HEK293 (cell line): ENCODE data around the gene TRPM5.

Experiments used
- HOXA7 ChIP-seq: sonication (generic); formaldehyde crosslinking; IDR thresholded peaks from 2 replicates; pipeline ENCODE4 v1.8.1; 2022; ENCODE audit warnings: missing genetic modification reagents, borderline replicate concordance
- MYNN ChIP-seq: fragments of 450-650 bp; formaldehyde crosslinking; IDR thresholded peaks from 2 replicates; pipeline ENCODE4 v1.5.1; 2016; ENCODE audit warnings: missing biosample characterization, missing genetic modification characterization, borderline replicate concordance
- SETDB1 ChIP-seq: IDR thresholded peaks from one replicate; pipeline ENCODE4 v1.6.1; 2017; ENCODE audit warnings: mild to moderate bottlenecking, low read length, moderate library complexity, mixed read lengths; ENCODE audit not compliant: insufficient read length
- ZBTB17 ChIP-seq: fragments of 450-650 bp; formaldehyde crosslinking; IDR thresholded peaks from 2 replicates; pipeline ENCODE4 v1.5.1; 2016; ENCODE audit warnings: missing biosample characterization, missing genetic modification characterization
- ZBTB7A ChIP-seq: fragments of 450-650 bp; formaldehyde crosslinking; IDR thresholded peaks from 2 replicates; pipeline ENCODE4 v1.5.1; 2016; ENCODE audit warnings: low read depth, missing biosample characterization, missing genetic modification characterization
- ZFHX2 ChIP-seq: fragments of 450-650 bp; formaldehyde crosslinking; conservative IDR thresholded peaks from 2 replicates; pipeline ENCODE4 v1.5.1; 2016; ENCODE audit warnings: missing biosample characterization, missing genetic modification characterization
- ZNF274 ChIP-seq, 2 experiments: fragments of 200-500 bp in 1 of 2; fragments of 450-650 bp in 1 of 2; sonication (Bioruptor generic) in 1 of 2; formaldehyde crosslinking in 1 of 2; IDR thresholded peaks; 2 replicates each; pipeline versions ENCODE4 v1.5.1 to v1.6.1; 2014 to 2016; ENCODE audit warnings: borderline replicate concordance in 1 of 2, inconsistent platforms in 1 of 2, low read length in 1 of 2, missing biosample characterization in 1 of 2, missing genetic modification characterization in 1 of 2
- ZNF629 ChIP-seq: fragments of 450-650 bp; formaldehyde crosslinking; IDR thresholded peaks from 2 replicates; pipeline ENCODE4 v1.5.1; 2017; ENCODE audit warnings: missing biosample characterization, missing genetic modification characterization
- ZNF785 ChIP-seq: fragments of 450-650 bp; formaldehyde crosslinking; IDR thresholded peaks from 2 replicates; pipeline ENCODE4 v1.5.1; 2016; ENCODE audit warnings: missing biosample characterization, missing genetic modification characterization
- TF ChIP-seq, protein P1 (sequence below): fragments of 450-650 bp; formaldehyde crosslinking; IDR thresholded peaks from 2 replicates; pipeline ENCODE4 v1.5.1; 2016; ENCODE audit warnings: missing biosample characterization, missing genetic modification characterization
- TF ChIP-seq, protein P2 (sequence below): IDR thresholded peaks from 2 replicates; pipeline ENCODE4 v1.6.1; 2011; ENCODE audit warnings: mild to moderate bottlenecking, low read depth, low read length, borderline replicate concordance
- TF ChIP-seq, protein P3 (sequence below): fragments of 450-650 bp; formaldehyde crosslinking; IDR thresholded peaks from 2 replicates; pipeline ENCODE4 v1.5.0; 2017; ENCODE audit warnings: missing biosample characterization, missing genetic modification characterization, borderline replicate concordance
- TF ChIP-seq, protein P4 (sequence below): fragments of 450-650 bp; formaldehyde crosslinking; IDR thresholded peaks from 2 replicates; pipeline ENCODE4 v1.5.1; 2017; ENCODE audit warnings: missing biosample characterization, missing genetic modification characterization

DNA sequence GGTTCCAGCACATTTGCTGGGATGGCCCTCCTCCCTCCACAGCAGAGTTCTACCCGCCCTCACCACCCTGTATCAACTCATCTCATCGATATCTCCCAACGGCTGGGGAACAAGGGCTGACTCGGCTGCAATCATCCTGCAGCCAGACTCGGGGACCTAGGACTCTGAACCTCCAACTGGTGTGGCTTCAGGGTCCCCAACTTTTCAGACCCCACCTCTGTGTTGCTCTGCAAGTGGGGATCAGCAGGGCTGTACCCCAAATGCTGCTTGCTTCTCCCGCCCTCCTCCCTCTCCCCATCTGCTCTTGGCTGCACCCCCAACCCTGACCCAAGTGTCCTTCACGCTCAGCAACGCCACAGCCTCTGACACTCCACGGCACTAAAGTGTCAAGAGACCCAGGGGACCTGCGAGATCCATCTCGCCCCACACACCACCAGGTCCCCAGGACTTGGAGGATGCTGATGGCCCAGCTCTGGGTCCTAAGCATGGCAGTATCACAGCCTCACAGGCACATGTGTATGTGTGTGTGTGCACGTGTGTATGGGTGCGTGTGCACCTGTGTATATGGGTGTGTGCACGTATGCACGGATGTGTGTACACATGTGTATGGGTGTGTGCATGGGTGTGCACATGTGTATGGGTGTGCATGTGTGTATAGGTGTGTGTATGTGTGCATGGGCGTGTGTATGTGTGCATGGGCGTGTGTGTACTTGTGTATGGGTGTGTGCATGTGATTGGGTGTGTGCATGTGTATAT is 26.9 kb upstream of the TRPM5 start:
- TF ChIP-seq MYNN (tag by site-specific recombination) (no peak), ZFHX2 (tag by site-specific recombination) (no peak), ZNF785 (tag by site-specific recombination) (no peak), ZNF629 (tag by site-specific recombination) (no peak), ZNF274 (IDR thresholded peaks at IDR 0.05; ENCODE audit: low read length) (no peak), ZNF274 (tag by site-specific recombination; IDR thresholded peaks at IDR 0.05; ENCODE audit: borderline replicate concordance) (no peak), HOXA7 (CRISPR knock-in tag) (no peak), ZBTB17 (no peak), SETDB1 (no peak), ZBTB7A (tag by site-specific recombination) (no peak)
- TF ChIP-seq, protein P1, sequence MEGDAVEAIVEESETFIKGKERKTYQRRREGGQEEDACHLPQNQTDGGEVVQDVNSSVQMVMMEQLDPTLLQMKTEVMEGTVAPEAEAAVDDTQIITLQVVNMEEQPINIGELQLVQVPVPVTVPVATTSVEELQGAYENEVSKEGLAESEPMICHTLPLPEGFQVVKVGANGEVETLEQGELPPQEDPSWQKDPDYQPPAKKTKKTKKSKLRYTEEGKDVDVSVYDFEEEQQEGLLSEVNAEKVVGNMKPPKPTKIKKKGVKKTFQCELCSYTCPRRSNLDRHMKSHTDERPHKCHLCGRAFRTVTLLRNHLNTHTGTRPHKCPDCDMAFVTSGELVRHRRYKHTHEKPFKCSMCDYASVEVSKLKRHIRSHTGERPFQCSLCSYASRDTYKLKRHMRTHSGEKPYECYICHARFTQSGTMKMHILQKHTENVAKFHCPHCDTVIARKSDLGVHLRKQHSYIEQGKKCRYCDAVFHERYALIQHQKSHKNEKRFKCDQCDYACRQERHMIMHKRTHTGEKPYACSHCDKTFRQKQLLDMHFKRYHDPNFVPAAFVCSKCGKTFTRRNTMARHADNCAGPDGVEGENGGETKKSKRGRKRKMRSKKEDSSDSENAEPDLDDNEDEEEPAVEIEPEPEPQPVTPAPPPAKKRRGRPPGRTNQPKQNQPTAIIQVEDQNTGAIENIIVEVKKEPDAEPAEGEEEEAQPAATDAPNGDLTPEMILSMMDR (tag by site-specific recombination): no peak
- TF ChIP-seq, protein P2, sequence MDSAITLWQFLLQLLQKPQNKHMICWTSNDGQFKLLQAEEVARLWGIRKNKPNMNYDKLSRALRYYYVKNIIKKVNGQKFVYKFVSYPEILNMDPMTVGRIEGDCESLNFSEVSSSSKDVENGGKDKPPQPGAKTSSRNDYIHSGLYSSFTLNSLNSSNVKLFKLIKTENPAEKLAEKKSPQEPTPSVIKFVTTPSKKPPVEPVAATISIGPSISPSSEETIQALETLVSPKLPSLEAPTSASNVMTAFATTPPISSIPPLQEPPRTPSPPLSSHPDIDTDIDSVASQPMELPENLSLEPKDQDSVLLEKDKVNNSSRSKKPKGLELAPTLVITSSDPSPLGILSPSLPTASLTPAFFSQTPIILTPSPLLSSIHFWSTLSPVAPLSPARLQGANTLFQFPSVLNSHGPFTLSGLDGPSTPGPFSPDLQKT: no peak
- TF ChIP-seq, protein P3, sequence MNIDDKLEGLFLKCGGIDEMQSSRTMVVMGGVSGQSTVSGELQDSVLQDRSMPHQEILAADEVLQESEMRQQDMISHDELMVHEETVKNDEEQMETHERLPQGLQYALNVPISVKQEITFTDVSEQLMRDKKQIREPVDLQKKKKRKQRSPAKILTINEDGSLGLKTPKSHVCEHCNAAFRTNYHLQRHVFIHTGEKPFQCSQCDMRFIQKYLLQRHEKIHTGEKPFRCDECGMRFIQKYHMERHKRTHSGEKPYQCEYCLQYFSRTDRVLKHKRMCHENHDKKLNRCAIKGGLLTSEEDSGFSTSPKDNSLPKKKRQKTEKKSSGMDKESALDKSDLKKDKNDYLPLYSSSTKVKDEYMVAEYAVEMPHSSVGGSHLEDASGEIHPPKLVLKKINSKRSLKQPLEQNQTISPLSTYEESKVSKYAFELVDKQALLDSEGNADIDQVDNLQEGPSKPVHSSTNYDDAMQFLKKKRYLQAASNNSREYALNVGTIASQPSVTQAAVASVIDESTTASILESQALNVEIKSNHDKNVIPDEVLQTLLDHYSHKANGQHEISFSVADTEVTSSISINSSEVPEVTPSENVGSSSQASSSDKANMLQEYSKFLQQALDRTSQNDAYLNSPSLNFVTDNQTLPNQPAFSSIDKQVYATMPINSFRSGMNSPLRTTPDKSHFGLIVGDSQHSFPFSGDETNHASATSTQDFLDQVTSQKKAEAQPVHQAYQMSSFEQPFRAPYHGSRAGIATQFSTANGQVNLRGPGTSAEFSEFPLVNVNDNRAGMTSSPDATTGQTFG: no peak
- TF ChIP-seq, protein P4, sequence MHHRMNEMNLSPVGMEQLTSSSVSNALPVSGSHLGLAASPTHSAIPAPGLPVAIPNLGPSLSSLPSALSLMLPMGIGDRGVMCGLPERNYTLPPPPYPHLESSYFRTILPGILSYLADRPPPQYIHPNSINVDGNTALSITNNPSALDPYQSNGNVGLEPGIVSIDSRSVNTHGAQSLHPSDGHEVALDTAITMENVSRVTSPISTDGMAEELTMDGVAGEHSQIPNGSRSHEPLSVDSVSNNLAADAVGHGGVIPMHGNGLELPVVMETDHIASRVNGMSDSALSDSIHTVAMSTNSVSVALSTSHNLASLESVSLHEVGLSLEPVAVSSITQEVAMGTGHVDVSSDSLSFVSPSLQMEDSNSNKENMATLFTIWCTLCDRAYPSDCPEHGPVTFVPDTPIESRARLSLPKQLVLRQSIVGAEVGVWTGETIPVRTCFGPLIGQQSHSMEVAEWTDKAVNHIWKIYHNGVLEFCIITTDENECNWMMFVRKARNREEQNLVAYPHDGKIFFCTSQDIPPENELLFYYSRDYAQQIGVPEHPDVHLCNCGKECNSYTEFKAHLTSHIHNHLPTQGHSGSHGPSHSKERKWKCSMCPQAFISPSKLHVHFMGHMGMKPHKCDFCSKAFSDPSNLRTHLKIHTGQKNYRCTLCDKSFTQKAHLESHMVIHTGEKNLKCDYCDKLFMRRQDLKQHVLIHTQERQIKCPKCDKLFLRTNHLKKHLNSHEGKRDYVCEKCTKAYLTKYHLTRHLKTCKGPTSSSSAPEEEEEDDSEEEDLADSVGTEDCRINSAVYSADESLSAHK: no peak
